SK-N-SH (cell line): ENCODE data around the gene LTBR.

Experiments
- CHD2 ChIP-seq: fragments of 150-350 bp; IDR thresholded peaks from 2 replicates; pipeline ENCODE4 v1.6.1; 2018; ENCODE audit warnings: low read length; ENCODE audit not compliant: partially characterized antibody
- CTCF ChIP-seq: fragments of 200-600 bp; sonication (generic); IDR thresholded peaks from 2 replicates; pipeline ENCODE4 v1.6.1; 2017; ENCODE audit warnings: antibody characterized with exemption, mild to moderate bottlenecking, moderate library complexity
- EZH2phosphoT487 ChIP-seq: fragments of 200-600 bp; sonication (generic); IDR thresholded peaks from 2 replicates; pipeline ENCODE4 v1.6.1; 2017; ENCODE audit warnings: low read depth, mixed run types, mild to moderate bottlenecking, antibody characterized with exemption, moderate library complexity, borderline replicate concordance
- FOSL2 ChIP-seq: IDR thresholded peaks from 2 replicates; pipeline ENCODE4 v1.4.0; 2012; ENCODE audit warnings: low read depth, mild to moderate bottlenecking, moderate library complexity, borderline replicate concordance
- MAX ChIP-seq: IDR thresholded peaks from 2 replicates; pipeline ENCODE4 v1.4.0; 2012; ENCODE audit warnings: low read depth
- MXI1 ChIP-seq: IDR thresholded peaks from 2 replicates; pipeline ENCODE4 v1.6.1; 2012; ENCODE audit warnings: mild to moderate bottlenecking, low read depth, low read length, improper control_type of control experiment
- POLR2AphosphoS5 ChIP-seq: IDR thresholded peaks from 2 replicates; pipeline ENCODE4 v1.6.1; 2012; ENCODE audit warnings: low read depth, low read length
- RCOR1 ChIP-seq: fragments of 150-350 bp; IDR thresholded peaks from 2 replicates; pipeline ENCODE4 v1.6.1; 2017; ENCODE audit warnings: antibody characterized with exemption, low read length
- RFX5 ChIP-seq: IDR thresholded peaks from 2 replicates; pipeline ENCODE4 v1.6.1; 2012; ENCODE audit warnings: mild to moderate bottlenecking, improper control_type of control experiment, low read length
- RXRA ChIP-seq: IDR thresholded peaks from 2 replicates; pipeline ENCODE4 v1.4.0; 2012; ENCODE audit warnings: low read depth, mild to moderate bottlenecking, borderline replicate concordance
- SMC3 ChIP-seq: IDR thresholded peaks from 2 replicates; pipeline ENCODE4 v1.6.1; 2012; ENCODE audit warnings: low read depth, low read length, improper control_type of control experiment
- USF2 ChIP-seq: fragments of 150-350 bp; IDR thresholded peaks from 2 replicates; pipeline ENCODE4 v1.6.1; 2017; ENCODE audit warnings: antibody characterized with exemption, low read length, low read depth, borderline replicate concordance
- ZBTB33 ChIP-seq: IDR thresholded peaks from 2 replicates; pipeline ENCODE4 v1.4.0; 2012; ENCODE audit warnings: low read depth, borderline replicate concordance

- TF ChIP-seq CTCF (peak; percentile 84), RFX5 (no peak), SMC3 (peak; percentile 91), USF2 (no peak), MAX (peak; percentile 98), ZBTB33 (no peak), EZH2phosphoT487 (no peak), FOSL2 (no peak), POLR2AphosphoS5 (no peak), RXRA (no peak), MXI1 (no peak), CHD2 (no peak), RCOR1 (no peak)
Observed at GRCh38 chr12:6423267-6424007, 39.5 kb downstream of the LTBR start.
